Measurements from ENCODE around the gene CITED1.

CITED1 gene

GRCh38 chrX:72295745-72296144 is 10.0 kb downstream of the CITED1 start:
- Histone ChIP-seq H3K9ac (ENCODE audit: low read depth, low read length, poor library complexity, severe bottlenecking) (no peak overlapping the region), H3K36me3 (ENCODE audit: insufficient read depth, low read length) (no peaks in the 10 kb centered on the region), H3K27me3 (ENCODE audit: insufficient read depth, low read length, poor library complexity, severe bottlenecking) (no peaks in the 10 kb centered on the region), H3K4me2 (ENCODE audit: low read depth, low read length, poor library complexity, severe bottlenecking) (no peak overlapping the region), H3K79me2 (ENCODE audit: insufficient read depth, low read length) (no peaks in the 10 kb centered on the region), H3K4me3 (ENCODE audit: low read length, poor library complexity, severe bottlenecking) (no peak overlapping the region), H3K9me2 (replicated peaks; ENCODE audit: low read depth, low read length) (no peaks in the 10 kb centered on the region), H3K4me1 (ENCODE audit: insufficient read depth, low read length, poor library complexity, severe bottlenecking) (no peaks in the 10 kb centered on the region), H4K20me1 (ENCODE audit: insufficient read depth, low read length, poor library complexity, severe bottlenecking) (no peaks in the 10 kb centered on the region), H3K9me3 (ENCODE audit: insufficient read depth, low read depth, low read length) (no peaks in the 10 kb centered on the region), H3F3A (ENCODE audit: low read depth) (no peaks in the 10 kb centered on the region), H2AFZ (ENCODE audit: low read length) (no peak overlapping the region)
- TF ChIP-seq, protein P1, sequence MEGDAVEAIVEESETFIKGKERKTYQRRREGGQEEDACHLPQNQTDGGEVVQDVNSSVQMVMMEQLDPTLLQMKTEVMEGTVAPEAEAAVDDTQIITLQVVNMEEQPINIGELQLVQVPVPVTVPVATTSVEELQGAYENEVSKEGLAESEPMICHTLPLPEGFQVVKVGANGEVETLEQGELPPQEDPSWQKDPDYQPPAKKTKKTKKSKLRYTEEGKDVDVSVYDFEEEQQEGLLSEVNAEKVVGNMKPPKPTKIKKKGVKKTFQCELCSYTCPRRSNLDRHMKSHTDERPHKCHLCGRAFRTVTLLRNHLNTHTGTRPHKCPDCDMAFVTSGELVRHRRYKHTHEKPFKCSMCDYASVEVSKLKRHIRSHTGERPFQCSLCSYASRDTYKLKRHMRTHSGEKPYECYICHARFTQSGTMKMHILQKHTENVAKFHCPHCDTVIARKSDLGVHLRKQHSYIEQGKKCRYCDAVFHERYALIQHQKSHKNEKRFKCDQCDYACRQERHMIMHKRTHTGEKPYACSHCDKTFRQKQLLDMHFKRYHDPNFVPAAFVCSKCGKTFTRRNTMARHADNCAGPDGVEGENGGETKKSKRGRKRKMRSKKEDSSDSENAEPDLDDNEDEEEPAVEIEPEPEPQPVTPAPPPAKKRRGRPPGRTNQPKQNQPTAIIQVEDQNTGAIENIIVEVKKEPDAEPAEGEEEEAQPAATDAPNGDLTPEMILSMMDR (conservative IDR thresholded peaks at IDR 0.05; ENCODE audit: low read length), result no peak
- TF ChIP-seq EZH2phosphoT487 (IDR thresholded peaks at IDR 0.05; ENCODE audit: borderline replicate concordance), result no peak

DNA sequence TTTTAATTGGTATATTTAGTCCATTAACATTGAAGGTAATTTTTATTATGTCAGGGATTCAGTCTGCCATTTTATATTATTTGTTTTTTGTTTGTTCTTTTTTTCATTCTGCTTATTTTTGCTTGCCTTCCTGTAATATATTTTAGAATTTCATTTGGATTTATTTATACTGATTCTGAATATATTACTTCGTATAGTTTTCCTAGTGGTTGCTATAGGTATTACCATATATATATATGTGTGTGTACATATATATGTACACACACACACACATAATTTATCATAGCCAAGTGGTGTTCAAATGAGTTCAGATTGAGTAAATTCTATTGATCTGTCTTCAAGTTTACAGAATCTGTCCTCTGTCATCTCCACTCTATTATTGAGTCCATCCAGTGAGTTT is 11.2 kb downstream of the CITED1 start:
- Histone ChIP-seq H3K36me3 (ENCODE audit: insufficient read depth, low read length) (no peaks in the 10 kb centered on the region), H2AFZ (ENCODE audit: low read length) (no peak overlapping the region), H3K4me3 (ENCODE audit: low read length, poor library complexity, severe bottlenecking) (no peak overlapping the region), H3K27me3 (ENCODE audit: insufficient read depth, low read length, poor library complexity, severe bottlenecking) (no peaks in the 10 kb centered on the region), H3K4me2 (ENCODE audit: low read depth, low read length, poor library complexity, severe bottlenecking) (no peak overlapping the region), H4K20me1 (ENCODE audit: insufficient read depth, low read length, poor library complexity, severe bottlenecking) (no peaks in the 10 kb centered on the region), H3K4me1 (ENCODE audit: insufficient read depth, low read length, poor library complexity, severe bottlenecking) (no peaks in the 10 kb centered on the region), H3K9me2 (replicated peaks; ENCODE audit: low read depth, low read length) (no peaks in the 10 kb centered on the region), H3K9ac (ENCODE audit: low read depth, low read length, poor library complexity, severe bottlenecking) (no peak overlapping the region), H3K79me2 (ENCODE audit: insufficient read depth, low read length) (no peaks in the 10 kb centered on the region), H3F3A (ENCODE audit: low read depth) (no peaks in the 10 kb centered on the region), H3K9me3 (ENCODE audit: insufficient read depth, low read depth, low read length) (no peaks in the 10 kb centered on the region)
- TF ChIP-seq, protein P1 (conservative IDR thresholded peaks at IDR 0.05; ENCODE audit: low read length), result 0 out of 2 replicates have a peak, but pooled peaks have one; percentile 9
- no peak for TF ChIP-seq EZH2phosphoT487 (IDR thresholded peaks at IDR 0.05; ENCODE audit: borderline replicate concordance)

- TF ChIP-seq EZH2phosphoT487 (IDR thresholded peaks at IDR 0.05; ENCODE audit: borderline replicate concordance), result no peak
- TF ChIP-seq, protein P1 (conservative IDR thresholded peaks at IDR 0.05; ENCODE audit: low read length), result no peak
- H3K9ac ChIP-seq (ENCODE audit: low read depth, low read length, poor library complexity, severe bottlenecking), result no peak overlapping the region
Observed at GRCh38 chrX:72282302-72282701, 23.4 kb downstream of the CITED1 start.

More at GRCh38 chrX:72282302-72282701, 23.4 kb downstream of the CITED1 start:
- H3F3A ChIP-seq (ENCODE audit: low read depth), result no peaks in the 10 kb centered on the region
- H3K27me3 ChIP-seq (ENCODE audit: insufficient read depth, low read length, poor library complexity, severe bottlenecking), result no peaks in the 10 kb centered on the region
- H3K4me3 ChIP-seq (ENCODE audit: low read length, poor library complexity, severe bottlenecking), result no peak overlapping the region
- H2AFZ ChIP-seq (ENCODE audit: low read length), result no peak overlapping the region
- no peak overlapping the region for H3K4me2 ChIP-seq (ENCODE audit: low read depth, low read length, poor library complexity, severe bottlenecking)
- no peaks in the 10 kb centered on the region for H3K79me2 ChIP-seq (ENCODE audit: insufficient read depth, low read length)
- H3K36me3 ChIP-seq (ENCODE audit: insufficient read depth, low read length), result no peaks in the 10 kb centered on the region
- no peaks in the 10 kb centered on the region for H3K9me3 ChIP-seq (ENCODE audit: insufficient read depth, low read depth, low read length)
- no peaks in the 10 kb centered on the region for H3K4me1 ChIP-seq (ENCODE audit: insufficient read depth, low read length, poor library complexity, severe bottlenecking)
- H3K9me2 ChIP-seq (replicated peaks; ENCODE audit: low read depth, low read length), result no peaks in the 10 kb centered on the region
- no peaks in the 10 kb centered on the region for H4K20me1 ChIP-seq (ENCODE audit: insufficient read depth, low read length, poor library complexity, severe bottlenecking)

Measured in Loucy (cell line).